Measurements from ENCODE around the gene TFAP2C.

DNA sequence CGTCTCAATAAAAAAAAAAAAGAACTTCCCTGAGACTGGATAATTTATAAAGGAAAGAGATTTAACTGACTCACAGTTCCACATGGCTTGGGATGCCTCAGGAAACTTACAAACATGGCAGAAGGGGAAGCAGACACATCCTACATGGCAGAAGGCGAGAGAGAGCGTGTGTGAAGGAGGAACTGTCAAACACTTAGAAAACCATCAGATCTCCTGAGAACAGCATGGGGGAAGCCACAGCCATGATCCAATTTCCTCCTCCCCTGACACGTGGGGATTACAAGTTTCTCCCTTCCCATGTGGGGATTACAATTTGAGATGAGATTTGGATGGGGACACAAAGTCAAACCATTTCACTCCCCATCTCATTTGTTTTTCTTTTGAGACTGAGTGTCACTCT, 46.6 kb upstream of the TFAP2C start:
- TF ChIP-seq, protein P1, sequence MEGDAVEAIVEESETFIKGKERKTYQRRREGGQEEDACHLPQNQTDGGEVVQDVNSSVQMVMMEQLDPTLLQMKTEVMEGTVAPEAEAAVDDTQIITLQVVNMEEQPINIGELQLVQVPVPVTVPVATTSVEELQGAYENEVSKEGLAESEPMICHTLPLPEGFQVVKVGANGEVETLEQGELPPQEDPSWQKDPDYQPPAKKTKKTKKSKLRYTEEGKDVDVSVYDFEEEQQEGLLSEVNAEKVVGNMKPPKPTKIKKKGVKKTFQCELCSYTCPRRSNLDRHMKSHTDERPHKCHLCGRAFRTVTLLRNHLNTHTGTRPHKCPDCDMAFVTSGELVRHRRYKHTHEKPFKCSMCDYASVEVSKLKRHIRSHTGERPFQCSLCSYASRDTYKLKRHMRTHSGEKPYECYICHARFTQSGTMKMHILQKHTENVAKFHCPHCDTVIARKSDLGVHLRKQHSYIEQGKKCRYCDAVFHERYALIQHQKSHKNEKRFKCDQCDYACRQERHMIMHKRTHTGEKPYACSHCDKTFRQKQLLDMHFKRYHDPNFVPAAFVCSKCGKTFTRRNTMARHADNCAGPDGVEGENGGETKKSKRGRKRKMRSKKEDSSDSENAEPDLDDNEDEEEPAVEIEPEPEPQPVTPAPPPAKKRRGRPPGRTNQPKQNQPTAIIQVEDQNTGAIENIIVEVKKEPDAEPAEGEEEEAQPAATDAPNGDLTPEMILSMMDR (conservative IDR thresholded peaks at IDR 0.05; ENCODE audit: low read depth in 2 of 2), result no peak
- TF ChIP-seq EZH2 (IDR thresholded peaks at IDR 0.05; ENCODE audit: low read depth, unreplicated experiment), result no peak
- TF ChIP-seq POLR2AphosphoS5 (IDR thresholded peaks at IDR 0.05; ENCODE audit: low read depth), result no peak
- TF ChIP-seq CREB1 (CRISPR knock-in tag; IDR thresholded peaks at IDR 0.05; ENCODE audit: low read depth), result no peak
- no peak for TF ChIP-seq NANOG (IDR thresholded peaks at IDR 0.05; ENCODE audit: borderline replicate concordance)
- no peak for TF ChIP-seq EZH2phosphoT487 (IDR thresholded peaks at IDR 0.05; ENCODE audit: unreplicated experiment)
- TF ChIP-seq REST (IDR thresholded peaks at IDR 0.05; ENCODE audit: unreplicated experiment), result no peak
- TF ChIP-seq, protein P2, sequence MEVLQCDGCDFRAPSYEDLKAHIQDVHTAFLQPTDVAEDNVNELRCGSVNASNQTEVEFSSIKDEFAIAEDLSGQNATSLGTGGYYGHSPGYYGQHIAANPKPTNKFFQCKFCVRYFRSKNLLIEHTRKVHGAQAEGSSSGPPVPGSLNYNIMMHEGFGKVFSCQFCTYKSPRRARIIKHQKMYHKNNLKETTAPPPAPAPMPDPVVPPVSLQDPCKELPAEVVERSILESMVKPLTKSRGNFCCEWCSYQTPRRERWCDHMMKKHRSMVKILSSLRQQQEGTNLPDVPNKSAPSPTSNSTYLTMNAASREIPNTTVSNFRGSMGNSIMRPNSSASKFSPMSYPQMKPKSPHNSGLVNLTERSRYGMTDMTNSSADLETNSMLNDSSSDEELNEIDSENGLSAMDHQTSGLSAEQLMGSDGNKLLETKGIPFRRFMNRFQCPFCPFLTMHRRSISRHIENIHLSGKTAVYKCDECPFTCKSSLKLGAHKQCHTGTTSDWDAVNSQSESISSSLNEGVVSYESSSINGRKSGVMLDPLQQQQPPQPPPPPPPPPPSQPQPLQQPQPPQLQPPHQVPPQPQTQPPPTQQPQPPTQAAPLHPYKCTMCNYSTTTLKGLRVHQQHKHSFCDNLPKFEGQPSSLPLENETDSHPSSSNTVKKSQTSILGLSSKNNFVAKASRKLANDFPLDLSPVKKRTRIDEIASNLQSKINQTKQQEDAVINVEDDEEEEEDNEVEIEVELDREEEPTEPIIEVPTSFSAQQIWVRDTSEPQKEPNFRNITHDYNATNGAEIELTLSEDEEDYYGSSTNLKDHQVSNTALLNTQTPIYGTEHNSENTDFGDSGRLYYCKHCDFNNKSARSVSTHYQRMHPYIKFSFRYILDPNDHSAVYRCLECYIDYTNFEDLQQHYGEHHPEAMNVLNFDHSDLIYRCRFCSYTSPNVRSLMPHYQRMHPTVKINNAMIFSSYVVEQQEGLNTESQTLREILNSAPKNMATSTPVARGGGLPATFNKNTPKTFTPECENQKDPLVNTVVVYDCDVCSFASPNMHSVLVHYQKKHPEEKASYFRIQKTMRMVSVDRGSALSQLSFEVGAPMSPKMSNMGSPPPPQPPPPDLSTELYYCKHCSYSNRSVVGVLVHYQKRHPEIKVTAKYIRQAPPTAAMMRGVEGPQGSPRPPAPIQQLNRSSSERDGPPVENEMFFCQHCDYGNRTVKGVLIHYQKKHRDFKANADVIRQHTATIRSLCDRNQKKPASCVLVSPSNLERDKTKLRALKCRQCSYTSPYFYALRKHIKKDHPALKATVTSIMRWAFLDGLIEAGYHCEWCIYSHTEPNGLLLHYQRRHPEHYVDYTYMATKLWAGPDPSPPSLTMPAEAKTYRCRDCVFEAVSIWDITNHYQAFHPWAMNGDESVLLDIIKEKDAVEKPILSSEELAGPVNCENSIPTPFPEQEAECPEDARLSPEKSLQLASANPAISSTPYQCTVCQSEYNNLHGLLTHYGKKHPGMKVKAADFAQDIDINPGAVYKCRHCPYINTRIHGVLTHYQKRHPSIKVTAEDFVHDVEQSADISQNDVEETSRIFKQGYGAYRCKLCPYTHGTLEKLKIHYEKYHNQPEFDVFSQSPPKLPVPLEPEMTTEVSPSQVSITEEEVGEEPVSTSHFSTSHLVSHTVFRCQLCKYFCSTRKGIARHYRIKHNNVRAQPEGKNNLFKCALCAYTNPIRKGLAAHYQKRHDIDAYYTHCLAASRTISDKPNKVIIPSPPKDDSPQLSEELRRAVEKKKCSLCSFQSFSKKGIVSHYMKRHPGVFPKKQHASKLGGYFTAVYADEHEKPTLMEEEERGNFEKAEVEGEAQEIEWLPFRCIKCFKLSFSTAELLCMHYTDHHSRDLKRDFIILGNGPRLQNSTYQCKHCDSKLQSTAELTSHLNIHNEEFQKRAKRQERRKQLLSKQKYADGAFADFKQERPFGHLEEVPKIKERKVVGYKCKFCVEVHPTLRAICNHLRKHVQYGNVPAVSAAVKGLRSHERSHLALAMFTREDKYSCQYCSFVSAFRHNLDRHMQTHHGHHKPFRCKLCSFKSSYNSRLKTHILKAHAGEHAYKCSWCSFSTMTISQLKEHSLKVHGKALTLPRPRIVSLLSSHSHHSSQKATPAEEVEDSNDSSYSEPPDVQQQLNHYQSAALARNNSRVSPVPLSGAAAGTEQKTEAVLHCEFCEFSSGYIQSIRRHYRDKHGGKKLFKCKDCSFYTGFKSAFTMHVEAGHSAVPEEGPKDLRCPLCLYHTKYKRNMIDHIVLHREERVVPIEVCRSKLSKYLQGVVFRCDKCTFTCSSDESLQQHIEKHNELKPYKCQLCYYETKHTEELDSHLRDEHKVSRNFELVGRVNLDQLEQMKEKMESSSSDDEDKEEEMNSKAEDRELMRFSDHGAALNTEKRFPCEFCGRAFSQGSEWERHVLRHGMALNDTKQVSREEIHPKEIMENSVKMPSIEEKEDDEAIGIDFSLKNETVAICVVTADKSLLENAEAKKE (CRISPR knock-in tag; IDR thresholded peaks at IDR 0.05), result no peak
- TF ChIP-seq ZNF114 (CRISPR knock-in tag; IDR thresholded peaks at IDR 0.05), result no peak
- TF ChIP-seq STAT1 (IDR thresholded peaks at IDR 0.05; ENCODE audit: unreplicated experiment), result no peak
- TF ChIP-seq JUNB (IDR thresholded peaks at IDR 0.05; ENCODE audit: unreplicated experiment), result no peak
- TF ChIP-seq, protein P3, sequence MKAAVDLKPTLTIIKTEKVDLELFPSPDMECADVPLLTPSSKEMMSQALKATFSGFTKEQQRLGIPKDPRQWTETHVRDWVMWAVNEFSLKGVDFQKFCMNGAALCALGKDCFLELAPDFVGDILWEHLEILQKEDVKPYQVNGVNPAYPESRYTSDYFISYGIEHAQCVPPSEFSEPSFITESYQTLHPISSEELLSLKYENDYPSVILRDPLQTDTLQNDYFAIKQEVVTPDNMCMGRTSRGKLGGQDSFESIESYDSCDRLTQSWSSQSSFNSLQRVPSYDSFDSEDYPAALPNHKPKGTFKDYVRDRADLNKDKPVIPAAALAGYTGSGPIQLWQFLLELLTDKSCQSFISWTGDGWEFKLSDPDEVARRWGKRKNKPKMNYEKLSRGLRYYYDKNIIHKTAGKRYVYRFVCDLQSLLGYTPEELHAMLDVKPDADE (IDR thresholded peaks at IDR 0.05), result no peak
- TF ChIP-seq ZNF331 (CRISPR knock-in tag; IDR thresholded peaks at IDR 0.05; ENCODE audit: low read depth), result no peak
